ENCODE data around the gene PLPP1.

DNA sequence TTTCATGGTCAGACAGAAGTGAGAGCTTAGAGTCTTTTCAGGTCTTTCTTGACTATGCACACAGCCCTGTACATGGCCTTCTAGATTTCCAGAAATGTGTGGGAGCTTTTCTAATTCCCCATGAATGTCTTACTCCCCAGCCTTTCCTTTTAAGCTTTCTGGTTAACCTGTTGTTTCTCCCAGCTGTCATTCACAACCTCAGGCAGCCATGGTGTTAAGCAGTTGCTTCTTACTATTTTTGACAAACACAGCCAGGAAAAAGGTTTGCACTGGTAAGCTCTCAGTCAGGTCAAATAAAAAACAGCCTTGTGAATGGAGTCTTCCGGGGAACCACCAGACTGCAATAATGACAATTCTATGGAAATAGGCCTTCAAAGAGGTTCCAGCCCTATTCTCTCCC lies 142.1 kb downstream of the PLPP1 start:
- TF ChIP-seq, protein P1, sequence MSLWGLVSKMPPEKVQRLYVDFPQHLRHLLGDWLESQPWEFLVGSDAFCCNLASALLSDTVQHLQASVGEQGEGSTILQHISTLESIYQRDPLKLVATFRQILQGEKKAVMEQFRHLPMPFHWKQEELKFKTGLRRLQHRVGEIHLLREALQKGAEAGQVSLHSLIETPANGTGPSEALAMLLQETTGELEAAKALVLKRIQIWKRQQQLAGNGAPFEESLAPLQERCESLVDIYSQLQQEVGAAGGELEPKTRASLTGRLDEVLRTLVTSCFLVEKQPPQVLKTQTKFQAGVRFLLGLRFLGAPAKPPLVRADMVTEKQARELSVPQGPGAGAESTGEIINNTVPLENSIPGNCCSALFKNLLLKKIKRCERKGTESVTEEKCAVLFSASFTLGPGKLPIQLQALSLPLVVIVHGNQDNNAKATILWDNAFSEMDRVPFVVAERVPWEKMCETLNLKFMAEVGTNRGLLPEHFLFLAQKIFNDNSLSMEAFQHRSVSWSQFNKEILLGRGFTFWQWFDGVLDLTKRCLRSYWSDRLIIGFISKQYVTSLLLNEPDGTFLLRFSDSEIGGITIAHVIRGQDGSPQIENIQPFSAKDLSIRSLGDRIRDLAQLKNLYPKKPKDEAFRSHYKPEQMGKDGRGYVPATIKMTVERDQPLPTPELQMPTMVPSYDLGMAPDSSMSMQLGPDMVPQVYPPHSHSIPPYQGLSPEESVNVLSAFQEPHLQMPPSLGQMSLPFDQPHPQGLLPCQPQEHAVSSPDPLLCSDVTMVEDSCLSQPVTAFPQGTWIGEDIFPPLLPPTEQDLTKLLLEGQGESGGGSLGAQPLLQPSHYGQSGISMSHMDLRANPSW (CRISPR knock-in tag; IDR thresholded peaks at IDR 0.05; ENCODE audit: borderline replicate concordance) = no peak
- TF ChIP-seq MXI1 (IDR thresholded peaks at IDR 0.05; ENCODE audit: borderline replicate concordance, low read depth, low read length) (no peak), PCBP2 (optimal IDR thresholded peaks at IDR 0.05; ENCODE audit: low read depth, low read length, poor library complexity, severe bottlenecking) (no peak), ZNF501 (CRISPR knock-in tag; IDR thresholded peaks at IDR 0.05) (no peak), TEAD3 (CRISPR knock-in tag; optimal IDR thresholded peaks at IDR 0.05; ENCODE audit: borderline replicate concordance) (no peak)
- TF ChIP-seq, protein P2, sequence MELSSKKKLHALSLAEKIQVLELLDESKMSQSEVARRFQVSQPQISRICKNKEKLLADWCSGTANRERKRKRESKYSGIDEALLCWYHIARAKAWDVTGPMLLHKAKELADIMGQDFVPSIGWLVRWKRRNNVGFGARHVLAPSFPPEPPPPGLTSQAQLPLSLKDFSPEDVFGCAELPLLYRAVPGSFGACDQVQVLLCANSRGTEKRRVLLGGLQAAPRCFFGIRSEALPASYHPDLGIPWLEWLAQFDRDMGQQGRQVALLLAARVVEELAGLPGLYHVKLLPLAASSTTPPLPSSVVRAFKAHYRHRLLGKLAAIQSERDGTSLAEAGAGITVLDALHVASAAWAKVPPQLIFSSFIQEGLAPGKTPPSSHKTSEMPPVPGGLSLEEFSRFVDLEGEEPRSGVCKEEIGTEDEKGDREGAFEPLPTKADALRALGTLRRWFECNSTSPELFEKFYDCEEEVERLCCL (CRISPR knock-in tag; IDR thresholded peaks at IDR 0.05; ENCODE audit: borderline replicate concordance) = no peak
- TF ChIP-seq, protein P3, sequence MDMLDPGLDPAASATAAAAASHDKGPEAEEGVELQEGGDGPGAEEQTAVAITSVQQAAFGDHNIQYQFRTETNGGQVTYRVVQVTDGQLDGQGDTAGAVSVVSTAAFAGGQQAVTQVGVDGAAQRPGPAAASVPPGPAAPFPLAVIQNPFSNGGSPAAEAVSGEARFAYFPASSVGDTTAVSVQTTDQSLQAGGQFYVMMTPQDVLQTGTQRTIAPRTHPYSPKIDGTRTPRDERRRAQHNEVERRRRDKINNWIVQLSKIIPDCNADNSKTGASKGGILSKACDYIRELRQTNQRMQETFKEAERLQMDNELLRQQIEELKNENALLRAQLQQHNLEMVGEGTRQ (IDR thresholded peaks at IDR 0.05; ENCODE audit: low read depth, low read length) = no peak
- TF ChIP-seq, protein P3 (CRISPR knock-in tag; IDR thresholded peaks at IDR 0.05; ENCODE audit: borderline replicate concordance) = no peak
- TF ChIP-seq, protein P4, sequence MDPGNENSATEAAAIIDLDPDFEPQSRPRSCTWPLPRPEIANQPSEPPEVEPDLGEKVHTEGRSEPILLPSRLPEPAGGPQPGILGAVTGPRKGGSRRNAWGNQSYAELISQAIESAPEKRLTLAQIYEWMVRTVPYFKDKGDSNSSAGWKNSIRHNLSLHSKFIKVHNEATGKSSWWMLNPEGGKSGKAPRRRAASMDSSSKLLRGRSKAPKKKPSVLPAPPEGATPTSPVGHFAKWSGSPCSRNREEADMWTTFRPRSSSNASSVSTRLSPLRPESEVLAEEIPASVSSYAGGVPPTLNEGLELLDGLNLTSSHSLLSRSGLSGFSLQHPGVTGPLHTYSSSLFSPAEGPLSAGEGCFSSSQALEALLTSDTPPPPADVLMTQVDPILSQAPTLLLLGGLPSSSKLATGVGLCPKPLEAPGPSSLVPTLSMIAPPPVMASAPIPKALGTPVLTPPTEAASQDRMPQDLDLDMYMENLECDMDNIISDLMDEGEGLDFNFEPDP (CRISPR knock-in tag; conservative IDR thresholded peaks at IDR 0.05) = no peak

All from HepG2 (cell line).